Adrenal gland (tissue), 12 donors: ENCODE data around the gene AHI1. TPM values are rescaled to one million over a fixed set of nuclear protein-coding genes. Genes with fewer than 3 reads are reported as not detected.

Experiments used
- DNase-seq, 7 donors: peaks; one replicate each; pipeline ENCODE4 v3.0.0-alpha.2; 2019 to 2020
- H3K27ac ChIP-seq, 5 donors: fragments of 200-600 bp; sonication (generic) in 4 of 5; 1 replicate in 3 of 5; 2 replicates in 2 of 5; pipeline versions ENCODE4 v1.5.1 to v1.8.0; 2016 to 2020; ENCODE audit warnings: mild to moderate bottlenecking in 1 of 5
- H3K27me3 ChIP-seq: fragments of 200-600 bp; 2 replicates; pipeline ENCODE4 v1.8.0; 2021
- H3K36me3 ChIP-seq, 2 donors: fragments of 200-600 bp; replicated peaks in 1 of 2; 1 replicate in 1 of 2; 2 replicates in 1 of 2; pipeline versions ENCODE4 v1.5.1 to v1.8.0; 2018 to 2022
- H3K4me1 ChIP-seq, 2 donors: fragments of 200-600 bp; replicated peaks in 1 of 2; 1 replicate in 1 of 2; 2 replicates in 1 of 2; pipeline versions ENCODE4 v1.5.1 to v1.8.0; 2018 to 2021
- H3K4me3 ChIP-seq, 4 donors: fragments of 200-600 bp; sonication (generic) in 3 of 4; one replicate each; pipeline ENCODE4 v1.5.1; 2016 to 2018
- H3K9me3 ChIP-seq, 3 donors: fragments of 200-600 bp; sonication (generic) in 1 of 3; replicated peaks in 1 of 3; 1 replicate in 2 of 3; 2 replicates in 1 of 3; pipeline versions ENCODE4 v1.5.1 to v1.8.0; 2016 to 2021
- CTCF ChIP-seq, 6 experiments: fragments of 450-650 bp in 4 of 6; fragments of 200-600 bp in 2 of 6; sonication (generic) in 1 of 6; IDR thresholded peaks; 1 replicate in 5 of 6; 2 replicates in 1 of 6; pipeline versions ENCODE4 v1.5.1 to v1.8.0; 2016 to 2021; ENCODE audit warnings: antibody characterized with exemption in 6 of 6, mild to moderate bottlenecking in 2 of 6, moderate library complexity in 1 of 6
- POLR2A ChIP-seq, 2 donors: fragments of 450-650 bp; IDR thresholded peaks; one replicate each; pipeline ENCODE4 v1.6.1; 2017; ENCODE audit warnings: antibody characterized with exemption in 2 of 2, mild to moderate bottlenecking in 2 of 2, moderate library complexity in 1 of 2
- WGBS, 4 donors: extraction: QIAGEN DNeasy Blood & Tissue Kit in 2 of 4; methylation state at CpG; one replicate each; pipeline versions ENCODE4 v1.1.5 to v1.1.7; 2013 to 2017; 5-methylcytosine and 5-hydroxymethylcytosine counted together
- intact Hi-C, 2 donors: fragments of 100-400 bp; cut with DNase I; formaldehyde crosslinking; loops; one replicate each; pipeline versions ENCODE4 v1.14.1 to v1.15.0; 2022 to 2023
- polyA plus RNA-seq, 3 donors: library from polyadenylated mRNA; stranded (reverse); fragments of 200-250 nt in 2 of 3; fragments of 350-450 nt in 1 of 3; fragmentation: Illumina TruSeq in 1 of 3; extraction: RNeasy Lipid Tissue Mini Kit (QIAGEN cat#74804) in 1 of 3; gene quantifications; one replicate each; pipeline ENCODE4 v1.2.3, GENCODE V29; 2013 to 2014
- total RNA-seq, 9 donors: library from RNA; depleted of rRNA in 4 of 9; stranded (reverse); fragments of >200 nt in 4 of 9; fragments of 120-200 nt in 1 of 9; fragmentation: NEBNext Ultra II Directional in 1 of 9; extraction: Animal tissue kit (Norgen Biotek cat#: 25700) in 1 of 9; gene quantifications; one replicate each; pipeline versions ENCODE4 v1.1.0 to v1.2.4, GENCODE V29; 2013 to 2023
- donor health status: healthy with polysubstance abuse.
- donor health status: Bipolar disorder and iron deficiency.
- donor health status: DM: yes; HTN: yes; CAD: no.
- donor health status: DM: no; HTN: no; CAD: no.
- donor health status: DM: no; HTN: no; CAD: no.
- donor health status: DM: yes; HTN: yes; CAD: no.

AHI1 gene
- total and polyA plus RNA-seq, 12 donors, result 9.2 to 68.7 (median 35.4) TPM

- Histone ChIP-seq H3K4me1 (no peaks in the 10 kb centered on the region), H3K36me3 (no peaks in the 10 kb centered on the region), H3K4me3 (no peak overlapping the region), H3K9me3 (no peaks in the 10 kb centered on the region), H3K27ac (no peak overlapping the region), H3K27me3 (no peaks in the 10 kb centered on the region)
- intact Hi-C loops, result no loop called here
- TF ChIP-seq CTCF (IDR thresholded peaks at IDR 0.05), result no peak
- TF ChIP-seq POLR2A (IDR thresholded peaks at IDR 0.05), result no peak
- WGBS, 4 donors, result 86 to 90% (median 88%) methylated on average over 2 of the region's 2 CpGs
- DNase-seq, result no peak
Observed at GRCh38 chr6:135385299-135385698, 112.2 kb downstream of the AHI1 start.

GRCh38 chr6:135383766-135384165 lies 113.8 kb downstream of the AHI1 start:
- no peaks in the 10 kb centered on the region for H3K27me3 ChIP-seq
- intact Hi-C loops, result no loop called here
- H3K4me1 ChIP-seq, result no peaks in the 10 kb centered on the region
- H3K4me3 ChIP-seq, result no peak overlapping the region
- DNase-seq, result no peak
- H3K9me3 ChIP-seq, result no peaks in the 10 kb centered on the region
- no peak overlapping the region for H3K27ac ChIP-seq
- 88 to 94% (median 90%) methylated on average over 3 of the region's 3 CpGs for WGBS, 4 donors
- H3K36me3 ChIP-seq, result no peaks in the 10 kb centered on the region
- TF ChIP-seq POLR2A (IDR thresholded peaks at IDR 0.05) (no peak), CTCF (IDR thresholded peaks at IDR 0.05) (no peak)

DNA sequence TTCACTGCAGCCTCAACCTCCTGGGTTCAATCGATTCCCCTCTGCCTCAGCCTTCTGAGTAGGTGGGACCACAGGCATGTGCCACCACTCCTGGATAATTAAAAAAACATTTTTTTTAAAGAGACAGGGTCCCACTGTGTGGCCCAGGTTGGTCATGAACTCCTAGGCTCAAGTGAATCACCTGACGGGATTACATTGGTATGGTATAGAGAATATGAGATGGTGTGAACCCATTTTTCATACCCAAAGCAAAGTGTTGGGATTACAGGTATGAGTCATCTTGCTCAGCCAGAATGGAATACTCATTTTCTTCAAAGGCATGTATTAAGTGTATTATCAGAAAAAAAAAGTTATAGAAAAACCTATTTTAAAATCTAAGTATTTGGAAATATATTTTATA lies 114.2 kb downstream of the AHI1 start:
- H3K27ac ChIP-seq, result no peak overlapping the region
- H3K27me3 ChIP-seq, result no peaks in the 10 kb centered on the region
- DNase-seq, result no peak
- H3K4me1 ChIP-seq, result no peaks in the 10 kb centered on the region
- H3K36me3 ChIP-seq, result no peaks in the 10 kb centered on the region
- intact Hi-C loops, result no loop called here
- WGBS, 4 donors, result 91 to 95% (median 95%) methylated on average over 2 of the region's 2 CpGs
- no peak overlapping the region for H3K4me3 ChIP-seq
- no peaks in the 10 kb centered on the region for H3K9me3 ChIP-seq
- TF ChIP-seq POLR2A (IDR thresholded peaks at IDR 0.05) (no peak), CTCF (IDR thresholded peaks at IDR 0.05) (no peak)

GRCh38 chr6:135382182-135382628 lies 115.3 kb downstream of the AHI1 start:
- TF ChIP-seq CTCF (IDR thresholded peaks at IDR 0.05) (no peak), POLR2A (IDR thresholded peaks at IDR 0.05) (no peak)
- WGBS, 4 donors, result 47 to 50% (median 48%) methylated on average over 2 of the region's 2 CpGs
- intact Hi-C loops, result no loop called here
- DNase-seq, result no peak
- H3K36me3 ChIP-seq, result no peaks in the 10 kb centered on the region
- no peaks in the 10 kb centered on the region for H3K4me1 ChIP-seq
- no peaks in the 10 kb centered on the region for H3K27me3 ChIP-seq
- H3K4me3 ChIP-seq, result no peak overlapping the region
- H3K9me3 ChIP-seq, result no peaks in the 10 kb centered on the region
- no peak overlapping the region for H3K27ac ChIP-seq
